ENCODE data around the gene HNRNPM. TPM values are rescaled to one million over a fixed set of nuclear protein-coding genes. Genes with fewer than 3 reads are reported as not detected.

HNRNPM gene
- total RNA-seq, 1 donor from 2014 or later = 113 TPM

- intact Hi-C loops (cut with DNase I) = no loop called here
Observed at GRCh38 chr19:8476524-8476923, 31.7 kb downstream of the HNRNPM start.

GRCh38 chr19:8477889-8478288 lies 33.1 kb downstream of the HNRNPM start:
- ATAC-seq (ENCODE audit: poor library complexity) = no peak
- intact Hi-C loops (cut with DNase I) = no loop called here
- DNase-seq = no peak

More at GRCh38 chr19:8476524-8476923, 31.7 kb downstream of the HNRNPM start:
- ATAC-seq (ENCODE audit: poor library complexity) (peak; percentile 73), DNase-seq (no peak)

- intact Hi-C loops (cut with DNase I) = no loop called here
- ATAC-seq (ENCODE audit: poor library complexity) (no peak), DNase-seq (no peak)
Observed at GRCh38 chr19:8478598-8478997, 33.8 kb downstream of the HNRNPM start.

GRCh38 chr19:8481201-8481600 lies 36.4 kb downstream of the HNRNPM start:
- intact Hi-C loops (cut with DNase I) = no loop called here
- ATAC-seq (ENCODE audit: poor library complexity) (peak; percentile 24), DNase-seq (no peak)

GRCh38 chr19:8481616-8482015 lies 36.8 kb downstream of the HNRNPM start:
- DNase-seq (no peak), ATAC-seq (ENCODE audit: poor library complexity) (no peak)
- intact Hi-C loops (cut with DNase I) = no loop called here

GRCh38 chr19:8482696-8483095 lies 37.9 kb downstream of the HNRNPM start:
- ATAC-seq (ENCODE audit: poor library complexity) (no peak), DNase-seq (no peak)
- intact Hi-C loops (cut with DNase I) = no loop called here

- intact Hi-C loops (cut with DNase I) = no loop called here
- DNase-seq (no peak), ATAC-seq (ENCODE audit: poor library complexity) (no peak)
Observed at GRCh38 chr19:8483165-8483564, 38.4 kb downstream of the HNRNPM start.

GRCh38 chr19:8484331-8484894 lies 39.6 kb downstream of the HNRNPM start:
- DNase-seq (peak; percentile 74), ATAC-seq (ENCODE audit: poor library complexity) (peak; percentile 44)
- intact Hi-C loops (cut with DNase I) = no loop called here

- no peak for ATAC-seq (ENCODE audit: poor library complexity)
- intact Hi-C loops (cut with DNase I) = no loop called here
- peak; percentile 35 for DNase-seq
Observed at GRCh38 chr19:8485561-8486371, 41.0 kb downstream of the HNRNPM start.

- DNase-seq (no peak), ATAC-seq (ENCODE audit: poor library complexity) (no peak)
- intact Hi-C loops (cut with DNase I) = no loop called here
Observed at GRCh38 chr19:8486661-8487136, 41.9 kb downstream of the HNRNPM start.

GRCh38 chr19:8487137-8487851 lies 42.5 kb downstream of the HNRNPM start:
- DNase-seq (peak; percentile 66), ATAC-seq (ENCODE audit: poor library complexity) (peak; percentile 23)
- intact Hi-C loops (cut with DNase I) = no loop called here

- ATAC-seq (ENCODE audit: poor library complexity) (no peak), DNase-seq (peak; percentile 33)
- intact Hi-C loops (cut with DNase I) = no loop called here
Observed at GRCh38 chr19:8488365-8488764, 43.6 kb downstream of the HNRNPM start.

GRCh38 chr19:8489561-8490394 lies 45.0 kb downstream of the HNRNPM start:
- ATAC-seq (ENCODE audit: poor library complexity) = peak; percentile 12
- intact Hi-C loops (cut with DNase I) = no loop called here

GRCh38 chr19:8490395-8490760 lies 45.6 kb downstream of the HNRNPM start:
- intact Hi-C loops (cut with DNase I) = no loop called here
- DNase-seq (peak; percentile 10), ATAC-seq (ENCODE audit: poor library complexity) (no peak)

More at GRCh38 chr19:8489561-8490394, 45.0 kb downstream of the HNRNPM start:
- peak; percentile 37 for DNase-seq

- intact Hi-C loops (cut with DNase I) = no loop called here
- no peak for ATAC-seq (ENCODE audit: poor library complexity)
- DNase-seq = peak; percentile 24
Observed at GRCh38 chr19:8490873-8491272, 46.1 kb downstream of the HNRNPM start.

GRCh38 chr19:8491574-8491973 lies 46.8 kb downstream of the HNRNPM start:
- intact Hi-C loops (cut with DNase I) = no loop called here
- DNase-seq (peak; percentile 8), ATAC-seq (ENCODE audit: poor library complexity) (no peak)

GRCh38 chr19:8494158-8494557 lies 49.4 kb downstream of the HNRNPM start:
- intact Hi-C loops (cut with DNase I) = no loop called here
- DNase-seq = no peak
- no peak for ATAC-seq (ENCODE audit: poor library complexity)

- no peak for ATAC-seq (ENCODE audit: poor library complexity)
- no peak for DNase-seq
- intact Hi-C loops (cut with DNase I) = no loop called here
Observed at GRCh38 chr19:8498295-8498694, 53.5 kb downstream of the HNRNPM start.

All from Right ventricle myocardium superior (tissue), 1 donor.